Erythroblast (primary cell): ENCODE measurements around the gene FAM229B.

ENCODE experiments used
- GATA1 ChIP-seq: IDR thresholded peaks from 2 replicates; pipeline ENCODE4 v1.6.1; 2011; ENCODE audit warnings: low read depth, mild to moderate bottlenecking, control low read depth, low read length, moderate library complexity
- POLR2A ChIP-seq: IDR thresholded peaks from 2 replicates; pipeline ENCODE4 v1.6.1; 2011; ENCODE audit warnings: mild to moderate bottlenecking, low read length

GRCh38 chr6:112085286-112086065 is 1.9 kb upstream of the FAM229B start:
- TF ChIP-seq POLR2A (no peak), GATA1 (no peak)
